GM21529 (cell line): ENCODE data around the gene CDHR3.
A peak's percentile ranks its signal among the peaks of the same experiment; 100 is the strongest.
"Not testable (repeated sequence)": the region's sequence is repeated elsewhere in the genome, so short reads cannot be mapped to it uniquely, and the experiment has no call there.

Experiments used
- ATAC-seq: cut with Tn5 transposase; IDR thresholded peaks from one replicate; pipeline ENCODE4 v1.9.1; 2021; ENCODE audit not compliant: unreplicated experiment

Gene CDHR3

DNA sequence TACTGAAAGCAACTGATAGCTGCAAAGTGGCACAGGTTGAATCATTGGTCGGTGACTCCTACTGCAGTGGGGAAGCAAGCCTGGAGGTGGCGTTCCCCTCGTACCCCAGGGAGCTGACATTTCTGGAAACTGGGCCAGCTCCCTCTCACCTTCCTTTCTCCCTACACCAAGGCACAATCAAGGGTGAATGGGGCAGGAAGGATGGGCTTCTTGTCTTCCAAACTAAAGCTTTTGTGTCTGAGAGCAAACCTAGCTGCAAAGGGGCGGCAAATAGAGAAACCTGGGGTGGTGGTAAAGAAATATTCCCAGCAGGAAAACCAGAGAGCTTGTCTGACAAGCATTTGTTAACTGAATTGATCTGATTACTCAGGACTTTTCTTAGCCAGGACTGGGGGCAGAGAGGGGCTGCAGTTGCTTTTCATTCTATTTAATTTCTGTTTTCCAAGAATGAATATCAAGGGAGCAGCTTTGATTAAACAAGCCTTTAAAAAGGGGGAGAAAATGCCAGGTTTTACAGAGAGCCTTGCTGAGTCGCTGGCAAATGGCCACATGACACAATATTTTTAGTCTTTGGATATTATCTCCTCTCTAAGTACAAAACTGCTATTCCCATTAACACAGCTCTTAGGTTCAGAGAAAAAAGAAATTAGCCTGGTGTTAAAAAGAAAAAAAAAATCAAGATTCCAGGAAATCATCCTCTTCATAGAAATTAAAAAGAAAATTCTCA is 27.8 kb downstream of the CDHR3 start:
- no peak for ATAC-seq

DNA sequence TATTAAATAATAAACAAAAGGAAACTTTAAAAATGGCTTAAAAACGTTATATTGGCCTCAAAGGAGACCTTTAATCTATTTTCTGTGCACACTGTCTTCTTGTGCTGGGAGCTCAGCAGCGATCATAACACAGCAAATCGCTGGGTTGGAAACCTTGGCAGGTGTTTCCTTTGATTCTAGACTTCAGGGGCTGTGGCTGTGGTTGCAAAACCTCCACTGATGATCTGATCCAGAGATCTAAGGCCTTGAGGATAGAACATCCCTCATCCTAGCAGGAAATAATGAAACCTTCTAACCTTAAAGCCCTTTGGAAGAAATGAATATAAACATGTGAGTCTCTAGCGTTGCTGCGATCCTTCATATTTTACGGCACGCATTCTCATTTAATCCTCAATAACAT is 29.8 kb downstream of the CDHR3 start:
- no peak for ATAC-seq

DNA sequence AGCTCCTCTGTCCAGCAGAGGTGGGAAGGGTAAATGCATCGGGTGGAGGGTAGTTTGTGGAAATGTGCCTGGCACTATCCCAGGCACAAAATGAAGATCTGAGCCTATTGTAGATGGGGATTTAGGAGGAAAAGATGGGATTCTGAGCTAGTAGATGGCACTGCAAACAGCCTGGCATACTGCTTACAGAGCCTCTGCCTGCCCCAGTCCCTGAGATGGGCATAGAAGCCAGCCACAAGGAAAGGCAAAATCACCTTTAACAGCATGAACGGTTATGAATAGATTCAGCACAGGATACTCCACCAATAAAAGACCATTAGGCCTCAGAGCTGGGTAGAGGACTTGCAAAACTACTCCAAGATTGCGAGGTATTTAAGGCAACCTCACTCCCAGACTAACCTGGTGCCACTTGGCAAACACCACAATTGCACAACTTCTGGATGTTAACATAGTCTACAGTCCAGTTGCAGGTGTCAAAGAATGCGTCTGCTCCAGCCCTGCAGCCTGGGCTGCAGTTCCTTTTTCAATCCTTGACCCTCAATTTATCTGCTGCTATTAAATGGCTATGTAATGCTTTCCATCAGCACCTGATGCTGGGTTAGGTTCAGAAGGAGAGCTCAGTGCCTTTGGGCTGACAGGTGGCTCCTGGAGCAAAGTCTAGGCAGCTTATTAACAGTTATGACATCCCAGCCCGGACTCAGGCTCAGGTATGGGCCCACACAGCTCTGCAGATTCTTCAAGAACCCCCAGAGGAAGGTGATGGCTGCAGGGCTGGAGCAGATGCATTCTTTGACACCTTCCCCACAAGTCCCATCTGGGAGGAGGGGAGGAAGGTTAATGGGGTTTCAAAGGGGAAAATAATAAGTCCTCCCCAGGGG is 34.0 kb downstream of the CDHR3 start:
- ATAC-seq: no peak

DNA sequence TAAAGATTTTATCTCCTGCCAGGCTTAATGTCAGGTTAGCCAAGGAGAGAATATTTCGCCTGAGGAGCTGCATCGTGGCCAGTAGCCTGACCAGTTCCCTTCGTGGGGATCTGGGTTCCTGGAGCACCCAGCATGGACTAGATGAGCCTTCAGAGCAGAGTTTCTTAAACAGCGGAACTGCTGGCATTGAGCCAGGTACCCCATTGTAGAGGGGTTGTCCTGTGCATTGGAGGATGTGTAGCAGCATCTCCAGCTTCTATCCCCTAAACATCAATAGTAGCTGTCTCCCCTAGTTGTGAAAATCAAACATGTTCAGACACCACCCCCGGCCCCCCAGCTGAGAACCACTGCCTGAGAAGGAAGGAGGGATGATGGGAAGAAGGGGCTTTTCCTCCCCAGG is 36.2 kb downstream of the CDHR3 start:
- no peak for ATAC-seq

DNA sequence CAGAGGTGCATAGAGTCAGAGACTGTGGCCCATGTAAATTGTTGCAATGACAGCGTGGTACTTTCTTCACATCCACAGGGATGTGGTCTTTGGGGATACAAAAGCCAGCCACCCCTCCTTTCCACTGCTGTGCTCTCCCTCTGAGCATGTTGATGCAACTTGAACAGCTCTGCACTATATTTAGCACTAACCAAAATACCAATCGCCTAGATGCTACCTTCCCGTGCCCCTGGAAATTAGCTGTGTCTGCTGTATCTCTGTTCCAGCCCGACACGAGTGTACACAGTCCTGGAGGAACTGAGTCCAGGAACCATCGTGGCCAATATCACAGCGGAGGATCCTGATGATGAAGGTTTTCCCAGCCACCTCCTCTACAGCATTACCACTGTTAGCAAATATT is 38.1 kb downstream of the CDHR3 start:
- no peak for ATAC-seq

DNA sequence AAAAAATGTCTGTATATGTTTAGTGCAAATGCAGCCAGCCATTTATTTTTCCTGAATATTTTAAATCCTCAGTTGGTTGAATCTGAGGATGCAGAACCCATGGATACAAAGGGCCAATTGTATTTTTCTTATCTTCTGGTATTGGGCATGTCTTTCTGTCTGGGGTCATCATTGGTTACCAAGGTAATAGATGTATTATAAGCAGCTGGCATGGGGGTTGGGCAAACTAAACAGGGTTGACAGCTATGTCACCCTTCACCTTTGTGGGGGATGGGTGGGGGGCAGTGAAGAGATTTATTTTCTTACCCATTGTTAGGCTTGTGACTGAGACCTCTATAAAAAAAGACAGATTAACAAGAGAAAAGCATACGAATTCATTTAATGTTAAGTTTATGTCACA is 38.8 kb downstream of the CDHR3 start:
- ATAC-seq: no peak

DNA sequence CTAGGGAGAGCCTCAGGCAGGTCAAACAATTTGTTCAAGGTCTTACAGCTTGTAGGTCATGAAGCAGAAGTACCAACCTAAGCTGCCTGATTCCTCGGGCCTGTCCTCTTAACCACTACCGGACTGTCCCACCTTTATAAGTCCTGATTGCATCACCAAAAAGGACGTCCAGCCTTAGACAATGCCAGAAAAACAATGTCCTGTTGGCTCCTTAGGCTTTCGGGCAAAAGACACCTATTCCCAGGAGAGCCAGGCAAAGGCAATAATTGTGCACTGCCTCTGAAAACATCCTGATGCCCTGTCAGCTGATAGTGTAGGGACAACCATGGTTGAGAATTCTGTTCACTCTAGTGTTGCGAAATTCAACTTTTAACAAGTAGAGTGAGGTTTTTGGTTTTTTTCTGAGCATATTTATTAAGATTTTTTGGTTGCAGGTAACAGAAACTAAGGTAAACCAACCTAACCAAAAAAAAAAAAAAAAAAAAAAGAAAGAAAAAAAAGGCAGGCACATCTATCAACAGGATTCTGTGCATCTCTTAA is 40.5 kb downstream of the CDHR3 start:
- no peak for ATAC-seq

DNA sequence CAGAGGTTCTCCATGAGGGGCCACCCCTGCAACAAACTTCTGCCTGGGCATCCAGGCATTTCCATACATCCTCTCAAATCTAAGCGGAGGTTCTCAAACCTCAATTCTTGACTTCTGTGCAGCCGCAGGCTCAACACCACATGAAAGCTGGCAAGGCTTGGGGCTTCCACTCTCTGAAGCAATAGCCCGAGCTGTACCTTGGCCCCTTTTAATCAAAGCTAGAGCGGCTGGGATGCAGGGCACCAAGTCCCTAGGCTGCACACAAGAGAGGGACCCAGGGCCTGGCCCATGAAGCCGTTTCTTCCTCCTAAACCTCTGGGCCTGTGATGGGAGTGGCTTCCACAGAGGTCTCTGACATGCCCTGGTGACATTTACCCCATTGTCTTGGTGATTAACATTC is 43.8 kb downstream of the CDHR3 start:
- ATAC-seq: no peak

DNA sequence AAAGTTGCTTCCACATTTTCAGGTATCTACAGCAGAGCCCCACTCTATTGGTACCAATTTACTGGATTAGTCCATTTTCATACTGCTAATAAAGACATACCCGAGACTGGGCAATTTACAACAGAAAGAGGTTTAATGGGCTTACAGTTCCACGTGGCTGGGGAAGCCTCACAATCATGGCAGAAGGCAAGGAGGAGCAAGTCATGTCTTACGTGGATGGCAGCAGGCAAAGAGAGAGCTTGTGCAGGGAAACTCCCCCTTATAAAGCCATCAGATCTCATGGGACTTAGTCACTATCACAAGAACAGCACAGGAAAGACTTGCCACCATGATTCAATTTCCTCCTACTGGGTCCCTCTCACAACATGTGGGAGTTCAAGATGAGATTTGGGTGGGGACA is 44.7 kb downstream of the CDHR3 start:
- ATAC-seq: not testable (repeated sequence)

DNA sequence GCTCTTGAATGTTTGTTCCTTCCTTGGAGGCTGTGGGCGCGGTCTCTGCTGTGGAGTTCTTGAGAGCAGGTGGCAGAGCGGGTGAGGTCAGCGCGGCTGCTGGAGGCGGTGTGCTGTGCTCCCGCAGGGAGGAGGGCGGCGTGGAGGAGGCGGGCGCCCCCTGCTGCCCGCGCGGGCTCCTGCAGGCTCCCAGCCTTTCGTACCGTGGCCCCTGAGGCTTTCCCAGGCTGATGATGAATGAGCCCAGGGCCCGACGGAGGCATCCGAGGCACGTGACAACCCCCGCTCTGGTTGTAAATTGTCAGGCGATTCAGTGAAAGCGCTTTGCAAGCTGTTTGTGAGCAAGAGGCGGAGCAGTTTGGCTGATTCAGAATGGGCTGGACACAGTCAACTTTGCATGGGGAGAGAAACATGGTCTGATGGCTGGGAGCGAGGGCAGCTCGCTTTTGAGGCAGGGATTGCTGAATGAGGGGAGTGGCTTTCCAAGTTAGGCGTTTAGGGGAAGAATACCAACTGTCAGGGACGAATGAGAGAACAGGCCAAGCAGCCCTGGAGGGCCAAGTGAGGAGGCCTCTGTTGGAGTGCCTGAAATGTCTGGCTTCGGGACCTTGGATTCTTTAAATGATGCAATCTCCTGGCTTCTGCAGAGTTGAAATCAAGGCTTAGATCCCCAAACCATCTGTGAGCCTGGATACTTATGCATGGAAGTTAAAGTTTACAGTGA is 46.6 kb downstream of the CDHR3 start:
- peak; percentile 70 for ATAC-seq

DNA sequence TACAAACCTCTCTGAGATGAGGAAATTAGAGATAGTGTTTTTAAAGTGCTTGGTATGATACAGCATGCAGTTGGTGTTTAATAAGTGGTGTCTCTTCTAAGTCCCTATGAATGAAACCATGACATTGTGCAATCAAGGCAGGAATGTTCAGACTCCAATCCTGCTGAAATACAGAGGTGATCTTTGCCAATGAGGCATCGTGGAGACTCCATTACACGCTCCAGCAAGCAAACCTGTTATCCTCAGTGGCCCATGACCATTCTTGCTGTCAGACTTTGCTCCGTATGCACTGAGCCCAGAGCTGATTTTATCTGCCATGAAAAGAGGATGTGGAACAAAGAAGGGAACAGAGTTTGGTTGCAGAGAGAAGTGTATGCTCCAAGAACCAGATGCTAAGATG is 47.3 kb downstream of the CDHR3 start:
- no peak for ATAC-seq

DNA sequence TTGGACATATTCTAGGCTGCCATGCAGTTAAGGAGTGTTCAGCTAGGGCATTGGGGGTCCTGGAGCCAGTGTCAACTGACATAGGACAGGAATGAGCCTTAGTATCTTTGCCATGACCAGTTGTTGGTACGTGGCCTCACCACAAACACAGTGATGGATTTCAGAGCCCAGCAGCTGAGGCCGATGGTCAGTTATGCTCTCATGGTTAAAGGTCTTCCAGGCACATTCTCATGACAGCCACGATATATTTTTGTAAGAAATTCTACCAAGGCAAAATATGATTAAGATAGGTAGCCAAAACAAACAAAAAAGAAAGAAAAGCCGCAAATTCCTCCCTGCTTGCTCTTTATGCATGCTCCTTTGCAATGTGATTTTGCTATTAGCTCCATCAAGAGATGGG is 47.8 kb downstream of the CDHR3 start:
- ATAC-seq: no peak

DNA sequence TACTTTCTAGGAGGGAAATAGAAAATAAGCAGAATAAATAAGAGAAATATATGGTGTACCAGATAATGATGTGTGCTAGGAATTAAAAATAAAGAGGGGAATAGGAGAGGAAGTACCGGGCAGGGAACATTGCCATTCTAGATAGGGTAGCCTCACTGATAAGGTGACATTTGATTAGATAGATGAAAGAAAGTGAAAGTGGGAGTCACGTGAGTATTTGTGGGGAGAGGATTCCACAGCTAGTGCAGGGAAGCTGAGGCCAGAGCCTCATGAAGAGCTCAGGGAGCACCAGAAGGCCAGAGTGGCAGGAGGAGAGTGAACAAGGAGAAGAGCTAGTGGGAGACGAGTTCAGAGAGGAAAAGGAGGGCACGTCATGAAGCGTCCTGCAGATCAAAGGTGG is 49.1 kb downstream of the CDHR3 start:
- no peak for ATAC-seq

DNA sequence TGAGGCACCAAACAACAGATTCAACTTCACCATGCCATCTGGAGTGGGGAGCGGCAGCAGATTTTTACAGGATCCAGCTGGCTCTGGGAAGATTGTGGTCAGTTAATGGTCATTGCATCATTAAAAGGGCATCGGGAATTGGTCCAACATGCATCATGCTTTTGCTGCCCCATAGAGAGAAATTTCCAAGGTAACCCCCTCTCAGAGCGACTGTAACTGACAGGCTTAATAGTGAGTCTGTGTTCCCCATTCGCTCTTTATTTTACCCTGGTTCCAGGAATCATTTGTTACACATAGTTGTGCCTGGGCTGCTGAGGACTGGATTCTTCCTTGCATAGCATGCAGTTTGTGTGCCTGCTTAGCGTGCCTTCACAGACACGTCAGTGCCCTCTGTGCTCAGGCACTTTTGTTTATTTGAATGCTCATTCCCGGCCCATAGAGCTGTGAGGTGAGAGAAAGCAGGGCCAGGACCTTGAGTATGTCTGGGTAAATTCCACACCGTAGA is 49.9 kb downstream of the CDHR3 start:
- ATAC-seq: no peak

DNA sequence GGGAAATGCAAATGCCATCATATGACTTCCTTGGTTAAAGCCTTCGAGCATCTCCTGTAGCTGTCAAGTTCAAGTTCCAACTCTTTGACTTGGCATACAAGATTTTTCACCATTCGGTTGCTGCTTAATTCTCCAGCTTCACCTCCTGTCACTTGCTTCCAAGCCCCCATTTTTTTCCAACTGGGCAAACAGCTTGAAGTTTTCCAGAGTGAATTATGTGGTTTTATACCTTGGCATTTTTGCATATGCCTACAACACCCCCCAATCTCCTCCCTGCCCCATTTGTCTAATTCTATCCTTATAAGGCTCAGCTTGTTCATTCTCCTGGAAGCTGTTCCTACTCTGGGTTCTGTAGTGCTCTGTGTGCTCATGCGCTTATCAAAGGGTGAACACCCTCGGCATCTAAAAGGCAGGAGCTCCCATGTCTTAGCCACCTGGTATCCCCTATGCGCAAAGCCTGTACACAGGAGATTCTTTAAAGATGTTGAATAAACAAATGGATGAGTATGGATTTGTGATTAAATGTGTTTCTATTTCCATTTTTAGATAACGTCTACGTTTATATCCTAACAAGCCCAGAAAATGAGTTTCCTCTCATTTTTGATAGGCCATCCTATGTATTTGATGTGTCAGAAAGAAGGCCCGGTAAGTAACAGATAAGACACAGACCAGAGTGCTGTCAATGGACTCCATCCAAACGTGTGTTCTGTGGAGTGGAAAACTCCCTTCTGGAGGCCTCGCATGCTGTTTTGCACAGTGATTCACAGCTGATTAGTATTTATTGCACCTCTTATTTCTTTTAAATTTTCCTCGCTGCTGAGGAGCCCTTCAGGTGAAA is 52.5 kb downstream of the CDHR3 start:
- no peak for ATAC-seq

DNA sequence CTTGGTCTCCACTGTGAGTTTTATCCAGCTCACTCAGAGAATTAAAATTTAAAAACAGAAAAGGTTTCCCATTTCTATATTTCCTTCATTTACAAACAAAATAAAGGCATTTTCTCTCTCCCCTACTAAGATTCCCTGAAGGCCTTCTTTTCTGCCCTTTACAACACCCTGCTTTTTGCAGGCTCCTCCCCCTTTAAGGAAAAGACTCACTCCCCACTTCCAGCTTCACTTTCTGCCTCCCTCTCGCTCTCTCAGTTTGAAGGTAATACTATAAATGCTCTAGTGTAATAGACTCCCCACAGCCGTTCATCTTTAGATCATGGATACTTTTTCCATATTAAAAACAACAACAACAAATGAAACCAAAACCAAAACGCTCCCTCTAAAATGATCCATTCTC is 53.3 kb downstream of the CDHR3 start:
- ATAC-seq: no peak

DNA sequence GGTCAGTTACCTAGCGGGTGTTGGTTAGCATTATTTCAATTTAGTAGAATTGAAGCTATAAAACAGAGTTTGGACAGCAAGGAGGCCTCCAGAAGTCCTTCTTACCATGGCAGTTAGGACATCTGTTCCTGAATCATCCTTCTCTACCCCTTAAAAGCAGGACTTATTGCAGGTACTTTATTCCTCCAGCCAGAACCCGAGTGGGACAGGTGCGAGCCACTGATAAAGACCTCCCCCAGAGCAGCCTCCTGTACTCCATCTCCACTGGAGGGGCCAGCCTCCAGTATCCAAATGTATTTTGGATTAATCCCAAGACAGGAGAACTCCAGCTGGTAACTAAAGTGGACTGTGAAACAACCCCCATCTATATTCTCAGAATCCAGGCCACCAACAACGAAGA is 54.6 kb downstream of the CDHR3 start:
- no peak for ATAC-seq

DNA sequence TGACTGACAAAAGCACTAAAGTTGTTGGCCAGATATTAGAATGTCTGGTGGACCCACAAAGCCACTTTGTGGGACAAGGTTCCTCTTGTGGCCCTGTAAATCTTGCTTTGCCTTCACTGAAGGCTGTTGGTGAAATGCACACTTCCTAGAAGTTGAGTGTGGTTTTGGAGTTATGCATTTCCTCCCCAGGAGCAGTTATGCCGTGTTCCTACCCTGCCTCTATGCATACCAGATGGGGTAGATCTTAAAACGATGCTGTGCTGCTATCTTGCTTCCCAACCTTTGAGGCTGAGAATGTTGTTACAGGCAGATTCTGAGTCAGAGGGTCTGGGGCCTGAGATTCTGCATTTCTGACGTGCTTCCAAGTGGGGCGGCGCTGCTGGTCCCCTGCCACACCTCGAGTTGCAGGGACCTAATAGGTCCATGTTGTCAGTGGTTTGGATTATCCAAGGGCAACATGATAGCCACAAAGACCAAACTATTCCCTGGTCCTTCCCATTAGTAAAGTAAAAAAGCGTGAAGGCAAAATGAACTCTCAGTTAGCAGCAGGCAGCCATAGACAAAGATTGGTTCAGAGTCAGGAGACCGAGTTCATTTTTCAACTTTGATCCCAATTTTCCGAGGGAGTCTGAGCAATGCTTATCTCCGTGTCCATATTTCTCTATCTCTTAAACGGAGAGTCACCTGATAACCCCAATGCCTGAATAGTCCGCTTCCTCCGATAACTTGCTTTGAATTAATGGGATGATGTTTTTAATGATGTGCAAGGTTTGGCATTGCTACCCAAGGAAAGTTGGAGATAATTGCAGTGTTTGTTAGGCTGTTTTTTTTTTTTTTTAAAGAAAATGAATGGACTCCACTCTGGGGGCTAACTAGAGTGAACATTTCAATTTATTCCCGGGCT is 55.8 kb downstream of the CDHR3 start:
- ATAC-seq: no peak

DNA sequence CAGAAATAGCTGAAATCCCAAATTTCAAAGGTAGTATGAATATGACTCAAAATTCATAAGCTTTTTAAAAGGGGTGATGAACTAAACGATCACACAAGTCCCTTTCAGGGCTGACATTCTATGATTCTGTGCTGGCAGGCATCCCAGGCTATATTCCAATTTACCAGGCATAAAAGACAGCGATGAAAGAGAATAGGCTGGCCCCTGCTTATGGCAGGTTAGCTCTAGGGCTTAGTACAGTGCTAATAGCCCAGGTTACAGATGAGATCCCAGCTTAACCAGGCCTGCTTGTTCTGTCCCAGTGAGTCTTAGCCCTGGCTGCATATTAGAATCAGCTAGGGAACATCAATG is 56.4 kb downstream of the CDHR3 start:
- ATAC-seq: no peak
